HG02763 (cell line): ENCODE results near the gene ZNF710.
A peak's percentile ranks its signal among the peaks of the same experiment; 100 is the strongest.

Source experiments
- ATAC-seq: cut with Tn5 transposase; IDR thresholded peaks from one replicate; pipeline ENCODE4 v1.9.1; 2021; ENCODE audit warnings: mild to moderate bottlenecking, moderate library complexity; ENCODE audit not compliant: unreplicated experiment

The ZNF710 gene

GRCh38 chr15:90078965-90079364 is 77.8 kb downstream of the ZNF710 start:
- ATAC-seq: no peak

- ATAC-seq: no peak
Observed at GRCh38 chr15:90079619-90080457, 78.7 kb downstream of the ZNF710 start.

GRCh38 chr15:90080458-90080755 is 79.3 kb downstream of the ZNF710 start:
- no peak for ATAC-seq

GRCh38 chr15:90080818-90081393 is 79.8 kb downstream of the ZNF710 start:
- no peak for ATAC-seq

DNA sequence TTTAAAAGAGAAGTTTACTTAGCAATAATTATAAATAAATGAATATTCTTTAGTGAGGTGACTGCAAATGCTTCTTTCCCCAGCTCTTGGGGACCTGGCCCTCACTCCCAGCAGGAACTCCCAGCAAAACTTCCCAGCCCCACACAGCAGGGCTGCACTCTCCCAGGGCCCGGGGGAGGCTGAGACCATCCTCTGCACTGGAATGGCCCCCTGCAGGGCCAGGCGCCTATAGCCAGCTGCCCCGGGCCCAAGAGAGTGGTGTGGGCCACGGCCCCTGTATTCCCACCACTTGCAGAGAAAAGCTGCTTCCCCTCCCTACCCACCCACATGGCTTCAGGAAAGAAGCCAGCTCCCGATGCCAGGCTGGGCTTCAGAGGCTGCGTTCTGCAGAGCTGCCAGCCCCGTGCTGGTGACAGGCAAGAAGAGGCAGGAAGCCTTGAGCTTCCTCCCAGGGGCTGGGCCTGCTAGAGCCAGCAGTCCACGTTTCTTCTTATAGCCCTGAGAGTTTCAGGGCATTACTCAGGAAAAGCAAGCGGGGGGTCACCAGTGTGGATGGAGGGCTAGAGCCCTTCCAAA is 81.1 kb downstream of the ZNF710 start:
- ATAC-seq: no peak

- ATAC-seq: no peak
Observed at GRCh38 chr15:90083419-90083818, 82.3 kb downstream of the ZNF710 start.

DNA sequence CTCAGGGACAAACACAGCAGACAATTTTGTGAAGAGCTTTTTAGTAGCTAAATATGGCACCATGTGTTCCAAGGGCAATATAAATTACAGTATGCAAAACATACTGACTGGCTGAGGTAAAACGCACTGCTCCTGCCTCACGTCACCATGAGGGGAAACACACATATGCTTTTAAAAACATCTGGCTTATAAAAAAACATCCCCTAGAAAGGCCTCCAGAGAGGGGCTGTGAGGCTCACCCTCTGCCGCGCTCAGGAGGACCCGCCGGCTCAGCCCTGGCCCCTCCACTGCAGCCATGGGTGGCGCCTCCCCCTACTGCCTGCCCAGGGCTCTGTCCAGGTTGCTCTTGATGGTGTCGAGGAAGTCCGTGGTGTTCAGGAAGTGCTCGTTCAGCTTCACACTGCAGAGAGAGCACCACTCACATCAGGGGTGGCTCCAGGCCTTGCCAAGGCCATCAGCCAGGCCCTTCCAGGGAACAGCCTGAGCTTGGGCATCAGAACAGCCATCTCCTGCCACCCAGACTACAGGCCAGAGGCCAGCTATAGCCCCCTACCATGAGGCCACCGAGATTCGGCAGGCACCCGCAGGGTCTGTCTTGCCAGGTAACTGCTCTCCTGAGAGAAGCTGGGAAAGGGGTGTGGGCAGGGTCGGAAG is 83.0 kb downstream of the ZNF710 start:
- no peak for ATAC-seq

GRCh38 chr15:90084876-90085423 is 83.8 kb downstream of the ZNF710 start:
- ATAC-seq: no peak

GRCh38 chr15:90085565-90085964 is 84.4 kb downstream of the ZNF710 start:
- ATAC-seq: no peak

GRCh38 chr15:90086868-90087268 is 85.7 kb downstream of the ZNF710 start:
- ATAC-seq: no peak

DNA sequence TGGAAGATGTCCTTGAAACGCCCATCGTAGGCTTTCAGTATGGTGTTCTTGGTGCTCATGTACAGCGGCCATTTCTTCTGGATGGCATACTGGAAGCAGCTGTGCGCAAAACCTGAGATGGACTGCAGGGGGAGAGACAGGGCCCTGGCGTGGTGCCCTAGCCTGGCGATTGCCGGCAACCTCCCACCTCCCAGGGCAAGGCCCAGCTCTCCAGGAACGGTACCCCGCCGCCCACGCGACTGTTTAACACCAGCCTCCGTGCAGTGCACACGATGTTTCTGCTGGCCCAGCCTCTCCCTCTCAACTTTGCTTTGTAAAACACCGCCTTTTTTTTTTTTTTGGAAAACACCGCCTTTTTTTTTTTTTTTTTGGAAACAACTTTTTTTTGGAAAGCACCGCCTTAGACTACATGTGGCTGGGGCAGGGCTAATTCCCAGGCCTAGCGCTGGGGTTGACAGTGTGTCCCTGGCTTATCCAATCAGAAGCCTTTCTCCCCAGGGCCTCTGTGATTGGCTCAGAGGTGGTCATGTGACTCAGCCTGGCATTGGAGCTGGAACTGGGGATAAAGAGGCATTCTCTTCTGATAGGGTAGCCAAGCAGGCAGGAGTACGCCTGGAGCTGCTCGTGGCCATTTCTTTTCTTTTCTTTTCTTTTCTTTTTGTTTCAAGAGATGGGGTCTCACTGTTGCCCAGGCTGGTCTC is 86.5 kb downstream of the ZNF710 start:
- ATAC-seq: no peak

DNA sequence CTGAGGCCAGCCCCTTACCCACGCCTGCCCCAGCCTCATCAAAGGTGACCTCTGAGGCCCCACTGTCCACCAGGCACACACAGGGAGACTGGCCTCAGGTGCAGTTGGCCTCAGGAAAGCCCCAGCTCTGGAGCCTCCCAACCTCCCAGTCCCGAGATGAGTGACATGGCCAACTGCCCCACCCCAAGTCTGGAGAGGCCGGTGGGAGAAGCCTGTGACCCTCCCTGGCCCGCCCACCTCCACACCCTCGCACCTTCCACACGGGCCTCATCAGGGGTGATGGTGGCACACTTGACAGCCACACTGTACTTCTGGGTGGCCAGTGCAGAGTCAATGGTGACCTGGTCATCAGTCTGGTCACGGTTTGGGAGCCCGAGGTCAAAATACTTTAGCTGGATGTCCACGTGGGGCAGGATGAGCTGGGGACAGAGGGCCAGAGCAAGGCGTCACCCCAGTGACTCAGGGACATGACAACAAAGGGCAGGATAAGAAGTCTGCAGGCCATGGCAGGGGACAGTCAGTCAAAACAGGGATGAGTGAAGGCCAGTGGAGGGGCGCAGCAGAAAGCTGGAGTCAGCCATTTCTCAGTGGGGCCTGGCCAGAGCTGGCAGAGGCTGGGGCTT is 89.2 kb downstream of the ZNF710 start:
- ATAC-seq: no peak

- ATAC-seq: no peak
Observed at GRCh38 chr15:90091156-90091931, 90.2 kb downstream of the ZNF710 start.

GRCh38 chr15:90095521-90095959 is 94.4 kb downstream of the ZNF710 start:
- no peak for ATAC-seq

DNA sequence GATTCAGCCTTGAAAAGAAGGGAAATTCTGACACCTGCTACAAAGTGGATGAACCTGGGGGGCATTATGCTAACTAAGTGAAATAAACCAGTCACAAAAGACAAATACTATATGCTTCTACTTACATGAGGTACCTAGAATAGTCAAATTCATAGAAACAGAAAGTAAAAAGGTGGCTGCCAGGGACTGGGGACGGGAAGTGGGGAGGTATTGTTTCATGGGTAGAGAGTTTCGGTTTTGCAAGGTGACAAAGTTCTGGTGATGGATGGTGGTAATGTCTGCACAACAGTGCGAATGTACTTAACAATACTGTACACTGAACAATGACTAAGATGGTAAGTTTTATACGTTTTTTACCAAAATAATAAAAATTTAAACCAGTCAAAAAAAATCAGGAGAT is 96.4 kb downstream of the ZNF710 start:
- peak; percentile 47 for ATAC-seq

DNA sequence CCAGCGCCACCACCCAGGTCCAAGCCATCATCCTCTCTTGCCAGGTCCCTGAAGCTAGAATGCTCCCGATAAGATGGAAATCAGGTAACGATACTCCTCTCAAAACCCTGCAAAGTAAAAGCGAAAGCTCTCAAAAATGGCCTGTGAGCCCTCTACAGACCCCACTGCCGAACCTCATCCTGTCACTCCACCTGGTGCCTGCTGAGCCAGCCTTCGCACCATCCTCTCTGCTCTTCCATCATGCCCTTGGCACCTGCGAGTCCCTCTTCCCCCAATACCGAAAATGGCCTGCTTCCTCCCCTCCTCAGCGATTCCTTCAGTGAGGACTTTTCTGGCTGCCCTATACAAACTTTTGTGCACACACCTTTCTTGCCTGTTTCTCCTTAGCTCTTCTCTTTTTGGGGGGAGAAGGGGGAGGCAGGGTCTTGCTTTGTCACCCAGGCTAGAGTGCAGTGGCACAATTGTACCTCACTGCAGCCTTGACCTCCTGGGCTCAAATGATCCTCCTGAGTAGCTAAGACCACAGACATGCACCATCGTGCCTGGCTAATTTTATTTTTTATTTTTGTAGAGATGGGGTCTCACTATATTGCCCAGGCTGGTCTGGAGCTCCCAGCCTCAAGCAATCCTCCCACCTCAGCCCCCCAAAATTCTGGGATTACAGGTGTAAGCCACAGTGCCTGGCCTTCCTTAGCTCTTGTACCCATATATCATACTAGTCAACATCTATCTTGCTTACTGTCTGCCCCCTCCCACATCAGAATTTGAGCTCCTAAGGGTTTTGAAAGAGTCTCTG is 98.1 kb downstream of the ZNF710 start:
- ATAC-seq: no peak

- no peak for ATAC-seq
Observed at GRCh38 chr15:90099868-90100831, 99.0 kb downstream of the ZNF710 start.
